ENCODE data around the gene ORC4. TPM values are rescaled to one million over a fixed set of nuclear protein-coding genes. Genes with fewer than 3 reads are reported as not detected.
"Not testable (repeated sequence)": the region's sequence is repeated elsewhere in the genome, so short reads cannot be mapped to it uniquely, and the experiment has no call there.

ORC4 gene
- polyA plus RNA-seq, 1 donor: 46.9 TPM

GRCh38 chr2:148021886-148022285, 1.3 kb upstream of the ORC4 start:
- Histone ChIP-seq H3K27me3 (ENCODE audit: control insufficient read depth, insufficient read depth, low read length) (no peaks in the 10 kb centered on the region), H3K4me3 (ENCODE audit: low read length) (peak overlapping the region; percentile 88), H3K9me3 (ENCODE audit: control insufficient read depth, low read depth, low read length) (no peaks in the 10 kb centered on the region), H3K27ac (ENCODE audit: low read length) (peak overlapping the region; percentile 95), H3K36me3 (ENCODE audit: control insufficient read depth, insufficient read depth, low read length) (peaks cover 4% of the 10 kb centered on the region), H3K4me1 (ENCODE audit: control insufficient read depth, insufficient read depth, low read length) (peaks cover 6% of the 10 kb centered on the region)
- DNase-seq: no peak
- WGBS (ENCODE audit: insufficient coverage, low lambda C conversion rate): 0% methylated on average over 1 of the region's 3 CpGs

- H3K27ac ChIP-seq (ENCODE audit: low read length): peak within 1 kb of the TSS; percentile 95
- peaks cover 4% of the 10 kb centered on the region for H3K36me3 ChIP-seq (ENCODE audit: control insufficient read depth, insufficient read depth, low read length)
- DNase-seq: peak; percentile 49 to 83
- H3K27me3 ChIP-seq (ENCODE audit: control insufficient read depth, insufficient read depth, low read length): no peaks in the 10 kb centered on the region
- H3K4me1 ChIP-seq (ENCODE audit: control insufficient read depth, insufficient read depth, low read length): peaks cover 6% of the 10 kb centered on the region
- H3K9me3 ChIP-seq (ENCODE audit: control insufficient read depth, low read depth, low read length): no peaks in the 10 kb centered on the region
- WGBS (ENCODE audit: insufficient coverage, low lambda C conversion rate): no CpG with 5 or more reads among the region's 11 CpGs
- H3K4me3 ChIP-seq (ENCODE audit: low read length): peak within 1 kb of the TSS; percentile 93
These were observed 723 bp upstream of the ORC4 start, which contains the start of gene MBD5 for GRCh38 chr2:148021059-148021861. Gene MBD5 (plus strand): TSS chr2:148021091.

- DNase-seq: no peak
- 83% methylated on average over 1 of the region's 5 CpGs for WGBS (ENCODE audit: insufficient coverage, low lambda C conversion rate)
- no peaks in the 10 kb centered on the region for H3K27me3 ChIP-seq (ENCODE audit: control insufficient read depth, insufficient read depth, low read length)
- H3K36me3 ChIP-seq (ENCODE audit: control insufficient read depth, insufficient read depth, low read length): no peaks in the 10 kb centered on the region
- no peak overlapping the region for H3K4me3 ChIP-seq (ENCODE audit: low read length)
- H3K27ac ChIP-seq (ENCODE audit: low read length): no peak overlapping the region
- peaks cover 8% of the 10 kb centered on the region for H3K9me3 ChIP-seq (ENCODE audit: control insufficient read depth, low read depth, low read length)
- peaks cover 6% of the 10 kb centered on the region for H3K4me1 ChIP-seq (ENCODE audit: control insufficient read depth, insufficient read depth, low read length)
These were observed 5.9 kb downstream of the ORC4 start for GRCh38 chr2:148014616-148015015.

GRCh38 chr2:148013876-148014275, 6.7 kb downstream of the ORC4 start:
- no peak overlapping the region for H3K27ac ChIP-seq (ENCODE audit: low read length)
- peaks cover 14% of the 10 kb centered on the region for H3K9me3 ChIP-seq (ENCODE audit: control insufficient read depth, low read depth, low read length)
- no peaks in the 10 kb centered on the region for H3K27me3 ChIP-seq (ENCODE audit: control insufficient read depth, insufficient read depth, low read length)
- 90% methylated on average over 2 of the region's 2 CpGs for WGBS (ENCODE audit: insufficient coverage, low lambda C conversion rate)
- peaks cover 3% of the 10 kb centered on the region for H3K4me1 ChIP-seq (ENCODE audit: control insufficient read depth, insufficient read depth, low read length)
- DNase-seq: no peak
- no peak overlapping the region for H3K4me3 ChIP-seq (ENCODE audit: low read length)
- H3K36me3 ChIP-seq (ENCODE audit: control insufficient read depth, insufficient read depth, low read length): no peaks in the 10 kb centered on the region

GRCh38 chr2:148008411-148008810, 12.1 kb downstream of the ORC4 start:
- not testable (repeated sequence) for H3K4me1 ChIP-seq (ENCODE audit: control insufficient read depth, insufficient read depth, low read length); H3K36me3 ChIP-seq (ENCODE audit: control insufficient read depth, insufficient read depth, low read length); H3K27ac ChIP-seq (ENCODE audit: low read length); H3K4me3 ChIP-seq (ENCODE audit: low read length); DNase-seq; H3K27me3 ChIP-seq (ENCODE audit: control insufficient read depth, insufficient read depth, low read length)
- WGBS (ENCODE audit: insufficient coverage, low lambda C conversion rate): 100% methylated on average over 2 of the region's 7 CpGs
- peaks cover 24% of the 10 kb centered on the region for H3K9me3 ChIP-seq (ENCODE audit: control insufficient read depth, low read depth, low read length)

GRCh38 chr2:148007219-148007900, 13.2 kb downstream of the ORC4 start:
- Histone ChIP-seq H3K9me3 (ENCODE audit: control insufficient read depth, low read depth, low read length) (peaks cover 27% of the 10 kb centered on the region), H3K27me3 (ENCODE audit: control insufficient read depth, insufficient read depth, low read length) (no peaks in the 10 kb centered on the region), H3K27ac (ENCODE audit: low read length) (no peak overlapping the region), H3K4me1 (ENCODE audit: control insufficient read depth, insufficient read depth, low read length) (no peaks in the 10 kb centered on the region), H3K36me3 (ENCODE audit: control insufficient read depth, insufficient read depth, low read length) (peaks cover 3% of the 10 kb centered on the region), H3K4me3 (ENCODE audit: low read length) (no peak overlapping the region)
- WGBS (ENCODE audit: insufficient coverage, low lambda C conversion rate): 86% methylated on average over 4 of the region's 5 CpGs
- no peak for DNase-seq

GRCh38 chr2:148006249-148007007, 14.1 kb downstream of the ORC4 start:
- Histone ChIP-seq H3K4me1 (ENCODE audit: control insufficient read depth, insufficient read depth, low read length) (no peaks in the 10 kb centered on the region), H3K27ac (ENCODE audit: low read length) (no peak overlapping the region), H3K9me3 (ENCODE audit: control insufficient read depth, low read depth, low read length) (peaks cover 25% of the 10 kb centered on the region), H3K36me3 (ENCODE audit: control insufficient read depth, insufficient read depth, low read length) (peaks cover 3% of the 10 kb centered on the region), H3K27me3 (ENCODE audit: control insufficient read depth, insufficient read depth, low read length) (no peaks in the 10 kb centered on the region), H3K4me3 (ENCODE audit: low read length) (no peak overlapping the region)
- WGBS (ENCODE audit: insufficient coverage, low lambda C conversion rate): no CpG with 5 or more reads among the region's 6 CpGs
- DNase-seq: no peak

GRCh38 chr2:148002420-148002819, 18.1 kb downstream of the ORC4 start:
- not testable (repeated sequence) for H3K27ac ChIP-seq (ENCODE audit: low read length)

GRCh38 chr2:148000095-148000494, 20.4 kb downstream of the ORC4 start:
- H3K4me1 ChIP-seq (ENCODE audit: control insufficient read depth, insufficient read depth, low read length): no peaks in the 10 kb centered on the region
- no peak overlapping the region for H3K27ac ChIP-seq (ENCODE audit: low read length)
- no peak overlapping the region for H3K4me3 ChIP-seq (ENCODE audit: low read length)
- no peak for DNase-seq
- peaks cover 10% of the 10 kb centered on the region for H3K9me3 ChIP-seq (ENCODE audit: control insufficient read depth, low read depth, low read length)
- WGBS (ENCODE audit: insufficient coverage, low lambda C conversion rate): no CpG with 5 or more reads among the region's 1 CpG
- no peaks in the 10 kb centered on the region for H3K27me3 ChIP-seq (ENCODE audit: control insufficient read depth, insufficient read depth, low read length)
- peaks cover 6% of the 10 kb centered on the region for H3K36me3 ChIP-seq (ENCODE audit: control insufficient read depth, insufficient read depth, low read length)

More at GRCh38 chr2:148002420-148002819, 18.1 kb downstream of the ORC4 start:
- H3K4me1 ChIP-seq (ENCODE audit: control insufficient read depth, insufficient read depth, low read length); H3K9me3 ChIP-seq (ENCODE audit: control insufficient read depth, low read depth, low read length); H3K27me3 ChIP-seq (ENCODE audit: control insufficient read depth, insufficient read depth, low read length); DNase-seq; H3K36me3 ChIP-seq (ENCODE audit: control insufficient read depth, insufficient read depth, low read length); H3K4me3 ChIP-seq (ENCODE audit: low read length): not testable (repeated sequence)

GRCh38 chr2:147999126-147999525, 21.4 kb downstream of the ORC4 start:
- Histone ChIP-seq H3K4me1 (ENCODE audit: control insufficient read depth, insufficient read depth, low read length) (no peaks in the 10 kb centered on the region), H3K36me3 (ENCODE audit: control insufficient read depth, insufficient read depth, low read length) (peaks cover 7% of the 10 kb centered on the region), H3K4me3 (ENCODE audit: low read length) (no peak overlapping the region), H3K27me3 (ENCODE audit: control insufficient read depth, insufficient read depth, low read length) (no peaks in the 10 kb centered on the region), H3K9me3 (ENCODE audit: control insufficient read depth, low read depth, low read length) (peaks cover 12% of the 10 kb centered on the region), H3K27ac (ENCODE audit: low read length) (no peak overlapping the region)
- no peak for DNase-seq
- WGBS (ENCODE audit: insufficient coverage, low lambda C conversion rate): no CpG with 5 or more reads among the region's 2 CpGs

Measured in large intestine (tissue), 3 donors.